Adrenal gland (tissue), 12 donors: ENCODE data around the gene PEPD. TPM values are rescaled to one million over a fixed set of nuclear protein-coding genes. Genes with fewer than 3 reads are reported as not detected.

Source experiments
- DNase-seq, 7 donors: peaks; one replicate each; pipeline ENCODE4 v3.0.0-alpha.2; 2019 to 2020
- H3K27ac ChIP-seq, 5 donors: fragments of 200-600 bp; sonication (generic) in 4 of 5; 1 replicate in 3 of 5; 2 replicates in 2 of 5; pipeline versions ENCODE4 v1.5.1 to v1.8.0; 2016 to 2020; ENCODE audit warnings: mild to moderate bottlenecking in 1 of 5
- H3K27me3 ChIP-seq: fragments of 200-600 bp; 2 replicates; pipeline ENCODE4 v1.8.0; 2021
- H3K36me3 ChIP-seq, 2 donors: fragments of 200-600 bp; replicated peaks in 1 of 2; 1 replicate in 1 of 2; 2 replicates in 1 of 2; pipeline versions ENCODE4 v1.5.1 to v1.8.0; 2018 to 2022
- H3K4me1 ChIP-seq, 2 donors: fragments of 200-600 bp; replicated peaks in 1 of 2; 1 replicate in 1 of 2; 2 replicates in 1 of 2; pipeline versions ENCODE4 v1.5.1 to v1.8.0; 2018 to 2021
- H3K4me3 ChIP-seq, 4 donors: fragments of 200-600 bp; sonication (generic) in 3 of 4; one replicate each; pipeline ENCODE4 v1.5.1; 2016 to 2018
- H3K9me3 ChIP-seq, 3 donors: fragments of 200-600 bp; sonication (generic) in 1 of 3; replicated peaks in 1 of 3; 1 replicate in 2 of 3; 2 replicates in 1 of 3; pipeline versions ENCODE4 v1.5.1 to v1.8.0; 2016 to 2021
- CTCF ChIP-seq, 6 experiments: fragments of 450-650 bp in 4 of 6; fragments of 200-600 bp in 2 of 6; sonication (generic) in 1 of 6; IDR thresholded peaks; 1 replicate in 5 of 6; 2 replicates in 1 of 6; pipeline versions ENCODE4 v1.5.1 to v1.8.0; 2016 to 2021; ENCODE audit warnings: antibody characterized with exemption in 6 of 6, mild to moderate bottlenecking in 2 of 6, moderate library complexity in 1 of 6
- POLR2A ChIP-seq, 2 donors: fragments of 450-650 bp; IDR thresholded peaks; one replicate each; pipeline ENCODE4 v1.6.1; 2017; ENCODE audit warnings: antibody characterized with exemption in 2 of 2, mild to moderate bottlenecking in 2 of 2, moderate library complexity in 1 of 2
- WGBS, 4 donors: extraction: QIAGEN DNeasy Blood & Tissue Kit in 2 of 4; methylation state at CpG; one replicate each; pipeline versions ENCODE4 v1.1.5 to v1.1.7; 2013 to 2017; 5-methylcytosine and 5-hydroxymethylcytosine counted together
- intact Hi-C, 2 donors: fragments of 100-400 bp; cut with DNase I; formaldehyde crosslinking; loops; one replicate each; pipeline versions ENCODE4 v1.14.1 to v1.15.0; 2022 to 2023
- polyA plus RNA-seq, 3 donors: library from polyadenylated mRNA; stranded (reverse); fragments of 200-250 nt in 2 of 3; fragments of 350-450 nt in 1 of 3; fragmentation: Illumina TruSeq in 1 of 3; extraction: RNeasy Lipid Tissue Mini Kit (QIAGEN cat#74804) in 1 of 3; gene quantifications; one replicate each; pipeline ENCODE4 v1.2.3, GENCODE V29; 2013 to 2014
- total RNA-seq, 9 donors: library from RNA; depleted of rRNA in 4 of 9; stranded (reverse); fragments of >200 nt in 4 of 9; fragments of 120-200 nt in 1 of 9; fragmentation: NEBNext Ultra II Directional in 1 of 9; extraction: Animal tissue kit (Norgen Biotek cat#: 25700) in 1 of 9; gene quantifications; one replicate each; pipeline versions ENCODE4 v1.1.0 to v1.2.4, GENCODE V29; 2013 to 2023
- donor health status: healthy with polysubstance abuse.
- donor health status: Bipolar disorder and iron deficiency.
- donor health status: DM: yes; HTN: yes; CAD: no.
- donor health status: DM: no; HTN: no; CAD: no.
- donor health status: DM: no; HTN: no; CAD: no.
- donor health status: DM: yes; HTN: yes; CAD: no.

PEPD gene
- total and polyA plus RNA-seq, 12 donors, result 24.4 to 311 (median 116) TPM

GRCh38 chr19:33547676-33548075 is 26.1 kb upstream of the PEPD start:
- WGBS, 4 donors, result 57 to 68% (median 63%) methylated on average over 2 to 3 of the region's 3 CpGs
- no peak for DNase-seq
- H3K27me3 ChIP-seq, result peaks cover 10% of the 10 kb centered on the region
- no peak overlapping the region for H3K27ac ChIP-seq
- no peaks in the 10 kb centered on the region for H3K4me1 ChIP-seq
- intact Hi-C loops, result no loop called here
- no peak overlapping the region for H3K4me3 ChIP-seq
- no peaks in the 10 kb centered on the region for H3K36me3 ChIP-seq
- H3K9me3 ChIP-seq, result no peaks in the 10 kb centered on the region
- TF ChIP-seq POLR2A (IDR thresholded peaks at IDR 0.05) (no peak), CTCF (IDR thresholded peaks at IDR 0.05) (no peak)

- Histone ChIP-seq H3K4me1 (no peaks in the 10 kb centered on the region), H3K4me3 (no peak overlapping the region), H3K27ac (no peak overlapping the region), H3K36me3 (no peaks in the 10 kb centered on the region), H3K9me3 (no peaks in the 10 kb centered on the region), H3K27me3 (peaks cover 10% of the 10 kb centered on the region)
- intact Hi-C loops, result no loop called here
- WGBS, 4 donors, result 83 to 94% (median 90%) methylated on average over 5 of the region's 5 CpGs
- DNase-seq, result no peak
- TF ChIP-seq POLR2A (IDR thresholded peaks at IDR 0.05) (no peak), CTCF (IDR thresholded peaks at IDR 0.05) (no peak)
Measured at GRCh38 chr19:33546656-33547055, 25.1 kb upstream of the PEPD start.

- Histone ChIP-seq H3K27ac (no peak overlapping the region), H3K27me3 (peaks cover 10% of the 10 kb centered on the region), H3K4me3 (no peak overlapping the region), H3K36me3 (no peaks in the 10 kb centered on the region), H3K9me3 (no peaks in the 10 kb centered on the region), H3K4me1 (no peaks in the 10 kb centered on the region)
- DNase-seq, result no peak
- WGBS, 4 donors, result 72 to 79% (median 76%) methylated on average over 6 to 9 of the region's 9 CpGs
- no peak for TF ChIP-seq CTCF (IDR thresholded peaks at IDR 0.05)
- TF ChIP-seq POLR2A (IDR thresholded peaks at IDR 0.05), result no peak
- intact Hi-C loops, result no loop called here
Measured at GRCh38 chr19:33545217-33545981, 23.8 kb upstream of the PEPD start.

GRCh38 chr19:33535226-33535625 is 13.6 kb upstream of the PEPD start:
- no peaks in the 10 kb centered on the region for H3K36me3 ChIP-seq
- no peaks in the 10 kb centered on the region for H3K4me1 ChIP-seq
- TF ChIP-seq POLR2A (IDR thresholded peaks at IDR 0.05), result no peak
- TF ChIP-seq CTCF (IDR thresholded peaks at IDR 0.05), result no peak
- no peaks in the 10 kb centered on the region for H3K27me3 ChIP-seq
- intact Hi-C loops, result no loop called here
- WGBS, 4 donors, result 45 to 58% (median 50%) methylated on average over 8 of the region's 8 CpGs
- H3K27ac ChIP-seq, result no peak overlapping the region
- DNase-seq, result no peak
- no peak overlapping the region for H3K4me3 ChIP-seq
- no peaks in the 10 kb centered on the region for H3K9me3 ChIP-seq
